K562 (cell line): ENCODE measurements around the gene PIAS3. TPM values are rescaled to one million over a fixed set of nuclear protein-coding genes. Genes with fewer than 3 reads are reported as not detected.
A peak's percentile ranks its signal among the peaks of the same experiment; 100 is the strongest.

Source experiments
- ATAC-seq: fragments of 200-7000 bp; cut with Tn5 transposase; 3 replicates; pipeline ENCODE4 v1.9.1; 2020; ENCODE audit warnings: moderate library complexity
- BruUV-seq: library from RNA; stranded (reverse); fragments of 400-500 nt; replicated peaks from 2 replicates; lab custom pipeline; 2021; lab: Mats Ljungman, UMichigan
- CTCF ChIA-PET: fragments of 300-600 bp; formaldehyde crosslinking; extraction: SDS; loops from one replicate; lab custom pipeline; 2021; ENCODE audit warnings: low intra/inter-chr PET ratio; lab: Yijun Ruan, JAX
- POLR2A ChIA-PET: fragments of 300-600, 350-650 bp; sonication (Branson Sonifier 250); formaldehyde crosslinking; extraction: SDS; loops from one replicate; lab custom pipeline; 2021; ENCODE audit warnings: antibody characterized with exemption, inconsistent platforms; lab: Yijun Ruan, JAX
- DNase-seq, 4 experiments: peaks; one replicate each; pipeline versions ENCODE4 v3.0.0 to v3.0.0-alpha.2; 2011 to 2018; ENCODE audit warnings: low spot score in 3 of 4, mixed read lengths in 3 of 4; ENCODE audit errors: extremely low read depth in 1 of 4
- FAIRE-seq: peaks from 2 replicates; lab custom pipeline; 2011; peaks lifted over from hg19 to GRCh38; lab: Jason Lieb, UNC
- H2AFZ ChIP-seq: 2 replicates; pipeline ENCODE4 v1.6.0; 2011; ENCODE audit warnings: low read depth, low read length, control low read depth, inconsistent platforms
- H3K27ac ChIP-seq: fragments of 200-600 bp; 3 replicates; pipeline ENCODE4 v1.8.0; 2011; ENCODE audit warnings: low read depth, mild to moderate bottlenecking, control low read depth, inconsistent platforms, low read length, moderate library complexity, mixed read lengths; ENCODE audit errors: extremely low read depth
- H3K27me3 ChIP-seq, 2 experiments: fragments of 300-600 bp in 1 of 2; 2 replicates in 1 of 2; 3 replicates in 1 of 2; pipeline versions ENCODE4 v1.6.0 to v1.8.0; 2011; ENCODE audit warnings: inconsistent platforms in 2 of 2, low read length in 2 of 2, mild to moderate bottlenecking in 1 of 2, mixed read lengths in 1 of 2, moderate library complexity in 1 of 2; ENCODE audit not compliant: control insufficient read depth in 2 of 2, insufficient read depth in 2 of 2
- H3K36me3 ChIP-seq: fragments of 300-600 bp; 3 replicates; pipeline ENCODE4 v1.8.0; 2011; ENCODE audit warnings: mild to moderate bottlenecking, low read length, inconsistent platforms; ENCODE audit not compliant: control insufficient read depth, insufficient read depth
- H3K4me1 ChIP-seq, 2 experiments: fragments of 200-600 bp in 1 of 2; replicated peaks in 1 of 2; 2 replicates in 1 of 2; 3 replicates in 1 of 2; pipeline versions ENCODE4 v1.5.1 to v1.8.0; 2011; ENCODE audit warnings: inconsistent platforms in 2 of 2, low read length in 2 of 2, mild to moderate bottlenecking in 1 of 2, mixed read lengths in 1 of 2, moderate library complexity in 1 of 2; ENCODE audit not compliant: control insufficient read depth in 2 of 2, insufficient read depth in 2 of 2
- H3K4me2 ChIP-seq: 2 replicates; pipeline ENCODE4 v1.6.1; 2011; ENCODE audit warnings: low read length, control low read depth, inconsistent platforms, mixed read lengths; ENCODE audit not compliant: insufficient read depth
- H3K4me3 ChIP-seq: fragments of 200-600 bp; sonication (generic), shearing (Covaris generic); 2 replicates; pipeline ENCODE4 v1.5.1; 2016; ENCODE audit warnings: control low read depth, inconsistent platforms
- H3K79me2 ChIP-seq: fragments of 200-600 bp; 3 replicates; pipeline ENCODE4 v1.8.0; 2011; ENCODE audit warnings: low read length, inconsistent platforms; ENCODE audit not compliant: control insufficient read depth, insufficient read depth
- H3K9ac ChIP-seq, 2 experiments: 2 replicates each; pipeline versions ENCODE4 v1.6.0 to v1.6.1; 2011; ENCODE audit warnings: low read depth in 2 of 2, low read length in 2 of 2, control low read depth in 1 of 2, inconsistent platforms in 1 of 2, mild to moderate bottlenecking in 1 of 2, mixed read lengths in 1 of 2; ENCODE audit not compliant: insufficient read depth in 1 of 2
- H3K9me1 ChIP-seq: one replicate; pipeline ENCODE4 v1.6.0; 2011; ENCODE audit warnings: inconsistent platforms, mild to moderate bottlenecking, low read length, moderate library complexity; ENCODE audit not compliant: control insufficient read depth, insufficient read depth
- H3K9me3 ChIP-seq: replicated peaks from 2 replicates; pipeline ENCODE4 v1.5.1; 2011; ENCODE audit warnings: low read depth, low read length, inconsistent platforms; ENCODE audit not compliant: control insufficient read depth, insufficient read depth
- H4K20me1 ChIP-seq: replicated peaks from 2 replicates; pipeline ENCODE4 v1.6.1; 2011; ENCODE audit warnings: low read length, inconsistent platforms, mixed read lengths; ENCODE audit not compliant: control insufficient read depth, insufficient read depth
- E2F6 ChIP-seq, 2 experiments: IDR thresholded peaks; 2 replicates each; pipeline ENCODE4 v1.6.1; 2011; ENCODE audit warnings: borderline replicate concordance in 1 of 2, control low read depth in 1 of 2, low read depth in 1 of 2, low read length in 1 of 2, mild to moderate bottlenecking in 1 of 2, mixed read lengths in 1 of 2, moderate library complexity in 1 of 2; ENCODE audit not compliant: insufficient read depth in 1 of 2, insufficient read length in 1 of 2, poor library complexity in 1 of 2, severe bottlenecking in 1 of 2; ENCODE audit errors: extremely low read depth in 1 of 2
- HINFP ChIP-seq: fragments of 450-650 bp; conservative IDR thresholded peaks from 2 replicates; pipeline ENCODE4 v1.6.1; 2016; ENCODE audit warnings: missing genetic modification characterization, low read depth, mild to moderate bottlenecking, control low read depth, missing compliant biosample characterization
- ILF3 ChIP-seq: fragments of 450-650 bp; IDR thresholded peaks from 2 replicates; pipeline ENCODE4 v1.6.1; 2018; ENCODE audit warnings: antibody characterized with exemption, mild to moderate bottlenecking, moderate library complexity, borderline replicate concordance
- PRMT5 ChIP-seq: sonication (generic); formaldehyde crosslinking; IDR thresholded peaks from 2 replicates; pipeline ENCODE4 v1.5.0; 2020; ENCODE audit warnings: missing genetic modification reagents
- STAT5B ChIP-seq: fragments of 250-450 bp; sonication (Bioruptor Pico); IDR thresholded peaks from 2 replicates; pipeline ENCODE4 v1.8.0; 2021; ENCODE audit warnings: mild to moderate bottlenecking, inconsistent platforms
- TCF3 ChIP-seq: sonication (generic); formaldehyde crosslinking; IDR thresholded peaks from 2 replicates; pipeline ENCODE4 v1.4.0; 2020; ENCODE audit warnings: mild to moderate bottlenecking, missing genetic modification reagents
- ZFX ChIP-seq: sonication (generic); formaldehyde crosslinking; IDR thresholded peaks from 2 replicates; pipeline ENCODE4 v1.8.0; 2022; ENCODE audit warnings: mild to moderate bottlenecking, missing genetic modification reagents, moderate library complexity
- ZNF75A ChIP-seq: fragments of 450-650 bp; formaldehyde crosslinking; IDR thresholded peaks from 2 replicates; pipeline ENCODE4 v1.4.0; 2020; ENCODE audit warnings: mild to moderate bottlenecking
- WGBS: fragments of 100-300 bp; shearing (Covaris generic); methylation state at CpG from one replicate; pipeline ENCODE4 v1.1.6; 2016; ENCODE audit warnings: low coverage, mixed read lengths; ENCODE audit not compliant: insufficient coverage; ENCODE audit errors: missing lambda C conversion rate; 5-methylcytosine and 5-hydroxymethylcytosine counted together
- in situ Hi-C: fragments of 300-500 bp; cut with MboI; formaldehyde crosslinking; loops from 4 replicates; pipeline ENCODE4 v1.15.0; 2018; ENCODE audit warnings: inconsistent platforms, mixed read lengths
- intact Hi-C: fragments of 100-400 bp; cut with micrococcal nuclease; formaldehyde crosslinking; loops from 2 replicates; pipeline ENCODE4 v1.14.2; 2022
- polyA plus RNA-seq, 8 experiments: library from polyadenylated mRNA; depleted of rRNA in 4 of 8; stranded (reverse) in 5 of 8; unstranded in 3 of 8; fragments of >200 nt; fragmentation: Nextera tagmentation in 2 of 8; fragmentation: Illumina TruSeq in 1 of 8; extraction: Ambion mirVana in 2 of 8; extraction: Trizol in 1 of 8; gene quantifications; 2 replicates each; pipeline versions ENCODE4 v1.2.1 to v1.2.3, GENCODE V29; 2011 to 2014; ENCODE audit warnings: inconsistent platforms in 1 of 8, missing spikeins in 1 of 8
- total RNA-seq, 7 experiments: library from RNA; depleted of rRNA in 6 of 7; stranded (reverse); fragments of >200 nt in 6 of 7; fragmentation: Illumina TruSeq in 2 of 7; extraction: Trizol in 2 of 7; gene quantifications; 2 replicates each; pipeline versions ENCODE4 v1.2.1 to v1.2.3, GENCODE V29; 2011 to 2021; ENCODE audit warnings: low replicate concordance in 1 of 7

PIAS3 gene
- total and polyA plus RNA-seq, 9 of the 15 experiments (the other 6 are each of a cell fraction or from before 2014, with no cell fraction given), result 1.1 to 25.6 (median 7.9) TPM

GRCh38 chr1:145897969-145898368 is 39.1 kb upstream of the PIAS3 start:
- Histone ChIP-seq H2AFZ (no peak overlapping the region), H3K4me1 (peaks cover 4 to 17% of the 10 kb centered on the region in 2 experiments; a peak in 4 of 5 replicates), H3K27ac (no peak overlapping the region), H3K9me3 (no peaks in the 10 kb centered on the region), H4K20me1 (no peaks in the 10 kb centered on the region), H3K9ac (no peak overlapping the region), H3K4me3 (no peak overlapping the region), H3K4me2 (no peak overlapping the region), H3K36me3 (no peaks in the 10 kb centered on the region), H3K9me1 (no peaks in the 10 kb centered on the region), H3K27me3 (no peaks in the 10 kb centered on the region), H3K79me2 (no peaks in the 10 kb centered on the region)
- ATAC-seq (no peak), DNase-seq (no peak), FAIRE-seq (peak; percentile 19)
- BruUV-seq, result no TSS peak
- ChIA-PET CTCF (no interaction called here), POLR2A (interaction anchor here (1.1 to 1.3 kb wide), 2 partner anchors 9 to 30 kb away, joined by 3 to 4 read pairs; partner anchors contain the start of gene RBM8A)
- TF ChIP-seq HINFP (tag) (no peak), TCF3 (CRISPR knock-in tag) (no peak), E2F6 (IDR thresholded peaks at IDR 0.05; ENCODE audit: borderline replicate concordance in 1 of 2, extremely low read depth in 1 of 2, insufficient read depth in 1 of 2, insufficient read length in 1 of 2, low read depth in 1 of 2, low read length in 1 of 2, poor library complexity in 1 of 2, severe bottlenecking in 1 of 2) (no peak), STAT5B (CRISPR knock-in tag) (no peak), PRMT5 (CRISPR knock-in tag) (no peak), ZNF75A (CRISPR knock-in tag) (no peak), ILF3 (no peak), ZFX (CRISPR knock-in tag) (no peak)
- 73% methylated on average over 1 of the region's 1 CpG for WGBS
- intact Hi-C loops (no loop called here), in situ Hi-C loops (no loop called here)
